ENCODE measurements around the gene NYAP2. TPM values are rescaled to one million over a fixed set of nuclear protein-coding genes. Genes with fewer than 3 reads are reported as not detected.

Gene NYAP2
- total RNA-seq, 1 donor: not detected

DNA sequence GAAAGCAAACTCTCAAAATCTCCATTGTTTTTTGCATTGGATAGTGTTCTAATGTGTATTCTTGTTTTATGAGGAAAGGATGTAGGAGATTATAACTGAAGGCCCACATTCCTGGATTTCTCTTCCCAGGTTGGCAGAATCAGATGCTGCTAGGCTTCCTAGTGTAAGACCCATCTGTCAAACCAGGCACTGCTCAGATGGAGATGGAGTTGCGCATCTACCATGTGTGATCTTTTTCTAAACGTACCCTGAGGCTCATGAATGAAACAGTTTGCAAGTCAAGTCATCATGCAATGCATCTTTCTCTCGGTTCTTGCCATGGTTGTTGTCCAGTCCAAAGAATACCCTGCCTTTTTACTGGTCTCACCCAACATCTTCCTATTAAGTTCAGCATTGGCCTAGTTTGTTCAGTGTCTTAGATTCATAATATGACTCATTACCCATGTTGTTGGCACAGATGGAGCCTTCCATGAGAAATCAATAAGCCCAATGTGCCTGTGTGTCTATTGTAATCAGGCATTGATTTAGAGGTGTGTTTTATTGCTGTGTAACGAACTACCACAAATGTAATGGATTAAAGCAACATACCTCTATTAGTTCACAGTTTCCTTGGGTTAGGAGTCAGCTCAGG is 127.4 kb downstream of the NYAP2 start:
- no peak overlapping the region for H3K4me3 ChIP-seq (ENCODE audit: low read depth, low read length)
- DNase-seq (ENCODE audit: low read depth): no peak
- TF ChIP-seq, protein P1, sequence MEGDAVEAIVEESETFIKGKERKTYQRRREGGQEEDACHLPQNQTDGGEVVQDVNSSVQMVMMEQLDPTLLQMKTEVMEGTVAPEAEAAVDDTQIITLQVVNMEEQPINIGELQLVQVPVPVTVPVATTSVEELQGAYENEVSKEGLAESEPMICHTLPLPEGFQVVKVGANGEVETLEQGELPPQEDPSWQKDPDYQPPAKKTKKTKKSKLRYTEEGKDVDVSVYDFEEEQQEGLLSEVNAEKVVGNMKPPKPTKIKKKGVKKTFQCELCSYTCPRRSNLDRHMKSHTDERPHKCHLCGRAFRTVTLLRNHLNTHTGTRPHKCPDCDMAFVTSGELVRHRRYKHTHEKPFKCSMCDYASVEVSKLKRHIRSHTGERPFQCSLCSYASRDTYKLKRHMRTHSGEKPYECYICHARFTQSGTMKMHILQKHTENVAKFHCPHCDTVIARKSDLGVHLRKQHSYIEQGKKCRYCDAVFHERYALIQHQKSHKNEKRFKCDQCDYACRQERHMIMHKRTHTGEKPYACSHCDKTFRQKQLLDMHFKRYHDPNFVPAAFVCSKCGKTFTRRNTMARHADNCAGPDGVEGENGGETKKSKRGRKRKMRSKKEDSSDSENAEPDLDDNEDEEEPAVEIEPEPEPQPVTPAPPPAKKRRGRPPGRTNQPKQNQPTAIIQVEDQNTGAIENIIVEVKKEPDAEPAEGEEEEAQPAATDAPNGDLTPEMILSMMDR (IDR thresholded peaks at IDR 0.05; ENCODE audit: insufficient read depth, low read length): no peak

- TF ChIP-seq, protein P1 (IDR thresholded peaks at IDR 0.05; ENCODE audit: insufficient read depth, low read length): no peak
- no peak for DNase-seq (ENCODE audit: low read depth)
- no peak overlapping the region for H3K4me3 ChIP-seq (ENCODE audit: low read depth, low read length)
Observed at GRCh38 chr2:225531559-225531958, 132.0 kb downstream of the NYAP2 start.

- no peak overlapping the region for H3K4me3 ChIP-seq (ENCODE audit: low read depth, low read length)
- TF ChIP-seq, protein P1 (IDR thresholded peaks at IDR 0.05; ENCODE audit: insufficient read depth, low read length): no peak
- DNase-seq (ENCODE audit: low read depth): no peak
Observed at GRCh38 chr2:225532096-225532495, 132.6 kb downstream of the NYAP2 start.

GRCh38 chr2:225534037-225534436 is 134.5 kb downstream of the NYAP2 start:
- TF ChIP-seq, protein P1 (IDR thresholded peaks at IDR 0.05; ENCODE audit: insufficient read depth, low read length): no peak
- no peak for DNase-seq (ENCODE audit: low read depth)
- no peak overlapping the region for H3K4me3 ChIP-seq (ENCODE audit: low read depth, low read length)

DNA sequence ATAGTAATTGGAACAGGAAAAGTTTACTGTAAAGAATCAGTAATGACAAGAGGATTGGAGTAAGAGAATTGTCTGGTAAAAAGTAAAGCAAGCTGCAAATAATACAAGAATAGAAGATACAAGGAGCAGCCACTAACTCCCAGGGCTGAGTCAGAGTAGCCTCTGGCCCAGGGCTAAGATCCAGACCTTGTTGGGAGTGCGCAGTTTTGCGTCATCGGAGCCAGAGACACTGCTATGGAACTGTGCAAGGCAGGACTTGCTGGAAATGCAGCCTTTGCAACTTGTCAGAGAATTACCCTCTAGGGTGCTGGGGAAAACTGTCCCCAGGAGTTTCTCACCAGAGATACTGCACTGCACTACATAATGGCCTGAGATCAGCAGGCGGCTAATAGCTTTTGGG is 135.2 kb downstream of the NYAP2 start:
- peak; percentile 4 for DNase-seq (ENCODE audit: low read depth)
- TF ChIP-seq, protein P1 (IDR thresholded peaks at IDR 0.05; ENCODE audit: insufficient read depth, low read length): no peak
- H3K4me3 ChIP-seq (ENCODE audit: low read depth, low read length): no peak overlapping the region

DNA sequence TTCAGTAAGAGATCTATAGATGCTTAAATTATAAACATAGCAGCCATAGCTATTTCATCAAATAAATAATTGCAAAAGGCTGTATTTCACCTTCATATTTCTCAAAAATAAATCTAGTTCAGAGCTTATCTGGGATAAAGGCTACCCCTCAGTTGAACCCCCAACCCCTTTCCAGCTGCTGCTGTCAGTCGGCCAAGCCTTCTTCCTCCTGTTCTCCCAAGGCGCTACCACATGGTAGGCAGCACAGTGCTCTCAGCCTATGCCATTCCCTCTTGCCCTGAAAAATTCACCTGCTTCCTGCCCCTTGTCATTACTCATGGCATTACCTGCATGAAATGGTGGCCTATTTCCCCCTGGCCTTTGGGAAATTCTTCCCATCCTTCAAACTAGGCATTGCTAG is 136.5 kb downstream of the NYAP2 start:
- DNase-seq (ENCODE audit: low read depth): no peak
- TF ChIP-seq, protein P1 (IDR thresholded peaks at IDR 0.05; ENCODE audit: insufficient read depth, low read length): no peak

GRCh38 chr2:225543626-225544025 is 144.1 kb downstream of the NYAP2 start:
- TF ChIP-seq, protein P1 (IDR thresholded peaks at IDR 0.05; ENCODE audit: insufficient read depth, low read length): no peak
- no peak for DNase-seq (ENCODE audit: low read depth)
- no peak overlapping the region for H3K4me3 ChIP-seq (ENCODE audit: low read depth, low read length)

More for the DNA sequence above, 136.5 kb downstream of the NYAP2 start:
- no peak overlapping the region for H3K4me3 ChIP-seq (ENCODE audit: low read depth, low read length)
